Calu3 (cell line): ENCODE data around the gene PEAK1. TPM values are rescaled to one million over a fixed set of nuclear protein-coding genes. Genes with fewer than 3 reads are reported as not detected.
"Not testable (repeated sequence)": the region's sequence is repeated elsewhere in the genome, so short reads cannot be mapped to it uniquely, and the experiment has no call there.

Experiments used
- BruUV-seq: library from RNA; stranded (reverse); fragments of 400-500 nt; replicated peaks from 2 replicates; lab custom pipeline; 2021; lab: Mats Ljungman, UMichigan
- CTCF ChIA-PET: fragments of 300-600 bp; sonication (Branson Sonifier 250); formaldehyde crosslinking; loops from one replicate; lab custom pipeline; 2022; ENCODE audit warnings: antibody characterized with exemption; lab: Charles Lee
- DNase-seq: peaks from one replicate; pipeline ENCODE4 v3.0.0; 2022
- H3K27ac Mint-ChIP-seq: one replicate; pipeline ENCODE4 v1.8.0; 2022; ENCODE audit warnings: mixed read lengths; ENCODE audit not compliant: unreplicated experiment
- H3K27me3 Mint-ChIP-seq: one replicate; pipeline ENCODE4 v1.8.0; 2022; ENCODE audit warnings: mixed read lengths; ENCODE audit not compliant: unreplicated experiment
- H3K36me3 Mint-ChIP-seq: one replicate; pipeline ENCODE4 v1.8.0; 2022; ENCODE audit warnings: mild to moderate bottlenecking, moderate library complexity, mixed read lengths; ENCODE audit not compliant: insufficient read depth, unreplicated experiment
- H3K4me1 Mint-ChIP-seq: one replicate; pipeline ENCODE4 v1.8.0; 2022; ENCODE audit warnings: mild to moderate bottlenecking, low read depth, mixed read lengths; ENCODE audit not compliant: unreplicated experiment
- H3K4me3 Mint-ChIP-seq: one replicate; pipeline ENCODE4 v1.8.0; 2022; ENCODE audit warnings: mild to moderate bottlenecking, low read depth, moderate library complexity, mixed read lengths; ENCODE audit not compliant: unreplicated experiment
- H3K9me3 Mint-ChIP-seq: one replicate; pipeline ENCODE4 v1.8.0; 2022; ENCODE audit warnings: low read depth, mixed read lengths; ENCODE audit not compliant: unreplicated experiment
- intact Hi-C: fragments of 100-400 bp; cut with micrococcal nuclease; formaldehyde crosslinking; loops from one replicate; pipeline ENCODE4 v1.10.0; 2022; ENCODE audit not compliant: unreplicated experiment
- total RNA-seq: library from RNA; stranded (reverse); gene quantifications from 2 replicates; pipeline ENCODE4 v1.2.3, GENCODE V29; 2022
- TF ChIP-seq, protein P1 (sequence below): fragments of 200-600 bp; IDR thresholded peaks from one replicate; pipeline ENCODE4 v1.8.0; 2022; ENCODE audit warnings: antibody characterized with exemption; ENCODE audit not compliant: unreplicated experiment

The PEAK1 gene
- total RNA-seq, 1 experiment from 2014 or later: 54.3 TPM

- H3K4me1 Mint-ChIP-seq: peaks cover 29% of the 10 kb centered on the region
- H3K27me3 Mint-ChIP-seq: no peaks in the 10 kb centered on the region
- intact Hi-C loops: no loop called here
- no peaks in the 10 kb centered on the region for H3K36me3 Mint-ChIP-seq
- CTCF ChIA-PET: interaction anchor here (0.5 to 0.8 kb wide), 3 partner anchors 99 to 135 kb away, joined by 3 to 4 read pairs (median 3); no protein-coding TSS in a partner anchor
- TF ChIP-seq, protein P1, sequence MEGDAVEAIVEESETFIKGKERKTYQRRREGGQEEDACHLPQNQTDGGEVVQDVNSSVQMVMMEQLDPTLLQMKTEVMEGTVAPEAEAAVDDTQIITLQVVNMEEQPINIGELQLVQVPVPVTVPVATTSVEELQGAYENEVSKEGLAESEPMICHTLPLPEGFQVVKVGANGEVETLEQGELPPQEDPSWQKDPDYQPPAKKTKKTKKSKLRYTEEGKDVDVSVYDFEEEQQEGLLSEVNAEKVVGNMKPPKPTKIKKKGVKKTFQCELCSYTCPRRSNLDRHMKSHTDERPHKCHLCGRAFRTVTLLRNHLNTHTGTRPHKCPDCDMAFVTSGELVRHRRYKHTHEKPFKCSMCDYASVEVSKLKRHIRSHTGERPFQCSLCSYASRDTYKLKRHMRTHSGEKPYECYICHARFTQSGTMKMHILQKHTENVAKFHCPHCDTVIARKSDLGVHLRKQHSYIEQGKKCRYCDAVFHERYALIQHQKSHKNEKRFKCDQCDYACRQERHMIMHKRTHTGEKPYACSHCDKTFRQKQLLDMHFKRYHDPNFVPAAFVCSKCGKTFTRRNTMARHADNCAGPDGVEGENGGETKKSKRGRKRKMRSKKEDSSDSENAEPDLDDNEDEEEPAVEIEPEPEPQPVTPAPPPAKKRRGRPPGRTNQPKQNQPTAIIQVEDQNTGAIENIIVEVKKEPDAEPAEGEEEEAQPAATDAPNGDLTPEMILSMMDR: no peak
- BruUV-seq: no TSS peak
- H3K9me3 Mint-ChIP-seq: peaks cover 9% of the 10 kb centered on the region
- DNase-seq: no peak
- H3K27ac Mint-ChIP-seq: no peak overlapping the region
- H3K4me3 Mint-ChIP-seq: no peak overlapping the region
Observed at GRCh38 chr15:77409259-77410156, 10.4 kb downstream of the PEAK1 start.

- BruUV-seq: no TSS peak
- peaks cover 9% of the 10 kb centered on the region for H3K9me3 Mint-ChIP-seq
- H3K27ac Mint-ChIP-seq: no peak overlapping the region
- no peaks in the 10 kb centered on the region for H3K36me3 Mint-ChIP-seq
- no peaks in the 10 kb centered on the region for H3K27me3 Mint-ChIP-seq
- intact Hi-C loops: no loop called here
- TF ChIP-seq, protein P1: no peak
- CTCF ChIA-PET: no interaction called here
- peaks cover 27% of the 10 kb centered on the region for H3K4me1 Mint-ChIP-seq
- no peak overlapping the region for H3K4me3 Mint-ChIP-seq
- DNase-seq: no peak
Observed at GRCh38 chr15:77406846-77407245, 13.1 kb downstream of the PEAK1 start.

- CTCF ChIA-PET, H3K9me3 Mint-ChIP-seq, H3K4me3 Mint-ChIP-seq, H3K27ac Mint-ChIP-seq, BruUV-seq, H3K27me3 Mint-ChIP-seq, intact Hi-C loops, H3K36me3 Mint-ChIP-seq, DNase-seq: not testable (repeated sequence)
- peaks cover 27% of the 10 kb centered on the region for H3K4me1 Mint-ChIP-seq
Observed at GRCh38 chr15:77406173-77406759, 13.6 kb downstream of the PEAK1 start.

- BruUV-seq: no TSS peak
- no peak for DNase-seq
- no peaks in the 10 kb centered on the region for H3K36me3 Mint-ChIP-seq
- H3K27me3 Mint-ChIP-seq: no peaks in the 10 kb centered on the region
- no peak overlapping the region for H3K27ac Mint-ChIP-seq
- H3K4me3 Mint-ChIP-seq: no peak overlapping the region
- H3K4me1 Mint-ChIP-seq: peaks cover 17% of the 10 kb centered on the region
- peaks cover 17% of the 10 kb centered on the region for H3K9me3 Mint-ChIP-seq
- TF ChIP-seq, protein P1: no peak
- intact Hi-C loops: loop anchor here (5.0 kb wide), 1 partner anchor 56 kb away; no protein-coding TSS in a partner anchor
- CTCF ChIA-PET: no interaction called here
Observed at GRCh38 chr15:77402740-77403379, 17.0 kb downstream of the PEAK1 start.
